HG03442 (cell line): ENCODE results near the gene CYSRT1.

Experiments
- ATAC-seq: cut with Tn5 transposase; IDR thresholded peaks from one replicate; pipeline ENCODE4 v1.9.1; 2021; ENCODE audit warnings: mild to moderate bottlenecking, moderate library complexity; ENCODE audit not compliant: unreplicated experiment

CYSRT1 gene

GRCh38 chr9:137205126-137206069 lies 19.6 kb upstream of the CYSRT1 start, which contains the start of the genes NDOR1 and TMEM203:
Gene NDOR1 (plus strand): TSS chr9:137205700. CDS start chr9:137205778, 78 bp downstream.
Gene TMEM203 (minus strand): TSS chr9:137205648. CDS start chr9:137205414, 234 bp downstream.
- ATAC-seq: peak; percentile 35

DNA sequence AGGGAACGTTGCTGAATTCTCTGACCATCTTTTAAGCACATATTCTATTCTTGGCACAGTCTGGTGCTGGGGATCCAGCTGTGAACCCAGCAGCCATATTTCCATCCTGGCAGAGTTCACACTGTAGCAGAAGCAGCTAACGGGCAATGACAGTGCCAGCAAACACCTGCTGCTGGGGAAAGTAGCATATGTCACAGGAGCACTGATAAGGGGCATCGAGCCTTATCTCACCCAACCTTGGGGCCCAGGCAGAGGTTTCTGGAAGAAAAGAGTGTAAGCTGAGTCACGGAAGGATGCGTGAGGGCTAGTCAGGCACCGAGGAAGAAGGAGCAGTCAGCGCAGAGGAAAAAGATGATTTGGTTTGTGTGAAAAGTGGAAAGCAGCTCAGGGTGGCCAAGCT lies 18.4 kb upstream of the CYSRT1 start:
- ATAC-seq: no peak

GRCh38 chr9:137211532-137211931 lies 13.4 kb upstream of the CYSRT1 start:
- ATAC-seq: no peak

GRCh38 chr9:137212520-137212919 lies 12.5 kb upstream of the CYSRT1 start:
- ATAC-seq: no peak

GRCh38 chr9:137213160-137214060 lies 11.6 kb upstream of the CYSRT1 start:
- no peak for ATAC-seq

- ATAC-seq: no peak
Observed at GRCh38 chr9:137214620-137215019, 10.4 kb upstream of the CYSRT1 start.

DNA sequence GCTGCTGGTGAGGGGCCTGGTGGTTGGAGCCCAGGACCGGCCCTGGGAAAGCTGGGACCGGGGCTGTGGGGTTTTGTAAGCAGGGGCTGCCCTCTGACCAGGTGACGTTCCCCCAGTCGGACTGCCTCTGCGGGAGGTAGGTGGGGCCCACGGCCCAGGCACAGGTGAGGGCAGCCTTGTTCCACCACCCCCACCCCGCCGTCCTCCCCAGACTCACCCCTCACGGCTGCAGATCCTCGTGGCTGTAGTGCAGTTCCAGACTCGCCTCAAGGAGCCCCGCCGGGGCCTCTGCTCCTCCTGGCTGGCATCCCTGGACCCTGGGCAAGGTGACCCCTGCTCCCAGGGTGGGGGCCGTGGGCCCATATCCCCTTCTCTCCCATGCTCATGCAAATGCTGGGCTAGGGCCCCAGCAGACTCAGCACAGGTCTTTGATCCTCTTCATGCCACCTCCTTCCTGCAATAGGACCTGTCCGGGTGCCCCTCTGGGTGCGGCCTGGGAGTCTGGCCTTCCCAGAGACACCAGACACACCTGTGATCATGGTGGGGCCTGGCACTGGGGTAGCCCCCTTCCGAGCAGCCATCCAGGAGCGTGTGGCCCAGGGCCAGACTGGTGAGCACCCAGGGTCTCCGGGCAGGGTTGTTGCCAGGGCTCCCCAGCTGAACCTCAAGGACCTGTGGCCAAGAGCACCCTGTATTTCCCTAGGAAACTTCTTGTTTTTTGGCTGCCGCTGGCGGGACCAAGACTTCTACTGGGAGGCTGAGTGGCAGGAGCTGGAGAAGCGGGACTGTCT lies 9.6 kb upstream of the CYSRT1 start:
- no peak for ATAC-seq

- no peak for ATAC-seq
Observed at GRCh38 chr9:137216188-137216965, 8.6 kb upstream of the CYSRT1 start.

DNA sequence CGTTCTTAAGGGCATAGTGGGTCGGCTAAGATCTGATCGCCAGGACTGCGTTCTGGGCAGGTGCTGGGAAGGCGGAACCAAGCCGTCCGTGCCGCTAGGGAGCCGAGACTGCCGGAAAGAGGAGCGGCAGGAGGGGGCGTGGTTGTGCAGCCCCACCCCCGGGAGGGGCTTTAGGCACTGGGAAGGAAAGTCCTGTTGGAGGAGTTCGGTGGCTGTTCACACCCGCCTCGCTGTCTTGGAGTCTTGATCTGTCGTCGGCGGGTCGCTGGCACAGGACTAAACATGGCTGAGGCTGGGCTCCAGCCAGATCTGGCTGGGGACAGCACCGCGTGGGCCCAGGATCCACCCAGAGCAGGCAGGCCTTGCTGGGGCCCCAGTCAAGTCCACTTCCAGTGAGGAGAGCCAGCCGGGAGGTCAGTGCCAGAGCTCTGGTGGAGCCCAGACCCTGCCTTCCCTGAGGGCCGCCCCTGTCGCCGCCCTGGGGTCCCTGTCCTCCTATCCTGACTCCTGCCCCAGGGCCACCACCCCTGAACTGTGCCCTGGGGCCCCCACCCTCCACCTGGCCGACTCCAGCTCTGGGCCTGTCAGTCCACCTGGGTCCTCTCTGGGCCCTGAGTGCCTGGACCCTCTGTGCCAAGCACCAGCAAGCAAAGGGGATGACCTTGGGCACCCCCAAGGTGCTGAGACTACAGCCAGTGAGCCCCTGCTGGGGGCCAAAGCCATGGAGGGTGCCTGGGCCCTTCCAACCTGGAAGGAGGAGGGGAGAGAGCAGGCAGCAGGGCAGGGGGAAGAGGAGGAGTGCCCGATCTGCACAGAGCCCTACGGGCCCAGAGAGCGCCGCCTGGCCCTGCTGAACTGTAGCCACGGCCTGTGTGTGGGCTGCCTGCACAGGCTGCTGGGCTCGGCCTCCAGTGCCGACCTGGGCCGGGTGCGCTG lies 7.4 kb upstream of the CYSRT1 start:
- no peak for ATAC-seq

GRCh38 chr9:137218212-137218753 lies 6.7 kb upstream of the CYSRT1 start:
- no peak for ATAC-seq

DNA sequence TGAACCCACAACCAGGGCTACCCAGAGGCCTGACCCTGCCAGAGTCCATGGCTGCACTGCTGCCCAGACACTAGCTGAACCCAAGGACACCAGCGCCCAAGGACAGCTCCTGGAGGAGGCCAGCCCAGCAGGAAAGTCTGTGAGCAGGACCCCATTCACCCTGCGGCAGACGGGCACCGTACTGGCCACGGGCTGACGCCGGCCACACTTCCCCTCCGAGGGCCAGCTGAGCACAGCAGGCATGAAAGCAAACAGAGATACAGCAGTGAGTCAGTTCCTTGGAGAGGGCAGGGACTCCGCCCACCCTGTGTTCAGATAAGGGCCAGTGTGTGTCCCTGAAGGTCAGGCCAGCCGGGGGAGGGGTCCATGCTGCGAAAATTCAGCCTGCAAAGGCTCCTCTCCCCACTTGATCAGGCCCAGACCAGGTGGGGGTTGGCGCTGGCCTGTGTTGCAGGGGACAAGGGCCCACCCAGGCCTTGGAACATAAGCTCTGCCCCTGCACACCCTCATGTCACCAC lies 6.2 kb upstream of the CYSRT1 start:
- ATAC-seq: no peak

GRCh38 chr9:137219757-137220316 lies 5.1 kb upstream of the CYSRT1 start:
- ATAC-seq: no peak

DNA sequence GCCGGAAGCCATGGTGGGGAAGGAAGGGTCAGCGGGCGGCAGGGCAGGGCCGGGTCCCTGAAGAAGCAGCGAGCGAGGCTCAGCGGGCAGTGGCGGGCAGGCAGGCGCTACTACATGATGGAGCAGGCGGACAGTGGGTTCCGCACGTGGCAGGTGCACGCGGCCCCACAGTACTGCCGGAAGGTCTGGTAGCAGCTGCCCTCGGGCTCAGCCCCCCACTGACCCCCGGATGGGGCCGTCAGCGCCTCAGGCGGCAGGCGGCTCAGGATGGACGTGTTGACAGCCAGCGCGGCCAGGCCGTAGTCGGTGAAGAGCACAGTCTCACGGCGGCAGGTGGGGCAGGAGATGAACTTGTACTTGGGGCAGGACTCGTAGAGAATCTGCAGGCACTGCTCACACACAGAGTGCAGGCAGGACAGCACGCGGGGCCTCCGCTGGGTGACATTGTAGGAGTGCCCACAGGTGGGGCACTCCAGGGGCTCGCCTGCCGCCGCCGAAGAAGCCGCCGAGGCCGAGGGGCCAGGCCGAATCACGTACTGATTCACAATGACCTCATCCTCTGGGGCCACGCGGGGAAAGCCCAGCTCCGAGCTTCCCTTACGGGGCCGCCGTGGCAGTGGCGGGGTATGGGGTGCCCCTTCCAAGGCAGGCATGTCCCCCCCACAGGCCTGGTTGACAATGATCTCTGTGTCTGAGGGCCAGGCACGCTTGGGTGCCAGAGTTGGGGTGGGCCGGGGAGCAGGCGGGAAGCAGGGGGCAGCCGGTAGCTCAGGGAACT lies 4.5 kb upstream of the CYSRT1 start:
- ATAC-seq: no peak

GRCh38 chr9:137221095-137221505 lies 3.9 kb upstream of the CYSRT1 start:
- ATAC-seq: no peak

DNA sequence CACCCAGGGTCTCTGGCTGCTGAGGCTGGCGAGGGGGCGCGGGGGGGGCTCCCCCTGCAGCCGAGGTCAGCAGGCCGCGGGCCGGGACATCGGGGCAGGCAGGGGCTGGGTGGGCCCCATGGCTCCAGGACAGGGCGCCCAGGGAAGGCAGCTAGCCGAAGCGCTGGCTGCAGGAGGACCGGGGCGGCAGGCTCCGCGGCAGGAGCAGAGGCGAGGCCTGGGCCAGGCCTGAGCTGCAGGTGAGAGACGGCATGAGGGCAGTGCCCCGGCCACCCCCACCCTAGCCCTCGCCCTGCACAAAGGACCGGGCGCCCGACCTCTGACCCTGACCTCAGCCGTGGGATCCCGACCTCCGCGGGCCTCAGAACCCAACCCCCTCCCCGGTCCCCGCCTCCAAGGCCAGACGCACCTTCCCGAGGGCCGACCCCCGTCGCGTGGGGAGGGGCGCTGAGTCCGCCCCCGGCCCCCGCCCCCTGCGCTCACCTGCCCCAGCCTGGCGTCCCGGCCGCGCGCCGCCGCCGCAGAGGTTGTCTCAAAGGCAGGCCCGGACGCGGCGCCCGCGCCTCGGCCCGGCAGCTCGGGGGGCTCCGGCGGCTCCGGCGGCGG lies 3.4 kb upstream of the CYSRT1 start:
- no peak for ATAC-seq

GRCh38 chr9:137222190-137223077 lies 2.5 kb upstream of the CYSRT1 start, which contains the start of gene RNF208:
Gene RNF208 (minus strand): TSS chr9:137222240. CDS start chr9:137221212, 1,028 bp downstream.
- peak; percentile 2 for ATAC-seq
